Fibroblast of villous mesenchyme (primary cell): Measurements from ENCODE around the gene SPZ1. TPM values are rescaled to one million over a fixed set of nuclear protein-coding genes. Genes with fewer than 3 reads are reported as not detected.

Experiments
- DNase-seq: peaks from one replicate; pipeline ENCODE4 v3.0.0-alpha.2; 2010; ENCODE audit warnings: low read depth
- H3K4me3 ChIP-seq: 2 replicates; pipeline ENCODE4 v1.5.1; 2011; ENCODE audit warnings: low read depth, mild to moderate bottlenecking, low read length
- CTCF ChIP-seq: IDR thresholded peaks from 2 replicates; pipeline ENCODE4 v1.5.1; 2012; ENCODE audit warnings: low read depth, mild to moderate bottlenecking, low read length; ENCODE audit not compliant: insufficient read depth
- total RNA-seq: library from RNA; depleted of rRNA; stranded (reverse); fragments of >200 nt; gene quantifications from 2 replicates; pipeline ENCODE4 v1.2.3, GENCODE V29; 2012

Gene SPZ1
- total RNA-seq, 1 donor = not detected

- no peak for TF ChIP-seq CTCF
- no peak for DNase-seq
- no peak overlapping the region for H3K4me3 ChIP-seq
These were observed 35.9 kb downstream of the SPZ1 start for GRCh38 chr5:80355686-80356085.

GRCh38 chr5:80357671-80358070 is 37.9 kb downstream of the SPZ1 start:
- no peak for TF ChIP-seq CTCF
- no peak overlapping the region for H3K4me3 ChIP-seq
- no peak for DNase-seq

GRCh38 chr5:80360914-80361444 is 41.2 kb downstream of the SPZ1 start:
- TF ChIP-seq CTCF = no peak
- DNase-seq = no peak
- no peak overlapping the region for H3K4me3 ChIP-seq

GRCh38 chr5:80364892-80365291 is 45.1 kb downstream of the SPZ1 start:
- TF ChIP-seq CTCF = no peak
- DNase-seq = no peak
- H3K4me3 ChIP-seq = no peak overlapping the region

- DNase-seq = no peak
- no peak for TF ChIP-seq CTCF
These were observed 49.1 kb downstream of the SPZ1 start for GRCh38 chr5:80368661-80369480.

GRCh38 chr5:80369521-80369920 is 49.7 kb downstream of the SPZ1 start:
- H3K4me3 ChIP-seq = no peak overlapping the region
- DNase-seq = no peak
- no peak for TF ChIP-seq CTCF

More at GRCh38 chr5:80368661-80369480, 49.1 kb downstream of the SPZ1 start:
- H3K4me3 ChIP-seq = no peak overlapping the region
